ENCODE data around the gene CRHR2.

CRHR2 gene

GRCh38 chr7:30683306-30683705, 1.1 kb upstream of the CRHR2 start:
- Histone ChIP-seq H3K9me3 (replicated peaks; ENCODE audit: insufficient read depth, low read length) (no peaks in the 10 kb centered on the region), H3K79me2 (ENCODE audit: low read length) (no peaks in the 10 kb centered on the region), H3K4me3 (ENCODE audit: low read length) (no peak overlapping the region), H2AFZ (ENCODE audit: low read length) (no peak overlapping the region), H3K9ac (ENCODE audit: low read length) (no peak overlapping the region), H3K27ac (ENCODE audit: low read length) (no peak overlapping the region), H3F3A (ENCODE audit: insufficient read depth, low read length) (no peaks in the 10 kb centered on the region), H3K36me3 (replicated peaks; ENCODE audit: insufficient read depth, low read length) (no peaks in the 10 kb centered on the region), H3K4me1 (ENCODE audit: low read length) (no peaks in the 10 kb centered on the region), H3K27me3 (replicated peaks; ENCODE audit: insufficient read depth, low read length) (no peaks in the 10 kb centered on the region), H4K20me1 (ENCODE audit: insufficient read depth, low read length) (no peaks in the 10 kb centered on the region), H3K9me2 (replicated peaks; ENCODE audit: insufficient read depth, low read length) (no peaks in the 10 kb centered on the region), H3K4me2 (ENCODE audit: low read depth, low read length) (no peak overlapping the region)
- no peak for TF ChIP-seq EZH2phosphoT487 (IDR thresholded peaks at IDR 0.05; ENCODE audit: low read length)
- TF ChIP-seq EZH2 (optimal IDR thresholded peaks at IDR 0.05; ENCODE audit: low read depth, low read length): no peak
- no peak for TF ChIP-seq CTCF (IDR thresholded peaks at IDR 0.05; ENCODE audit: low read length)
- no peak for DNase-seq

GRCh38 chr7:30681815-30682211, 443 bp downstream of the CRHR2 start:
- H4K20me1 ChIP-seq (ENCODE audit: insufficient read depth, low read length): no peaks in the 10 kb centered on the region
- no peak for DNase-seq
- no peaks in the 10 kb centered on the region for H3K9me3 ChIP-seq (replicated peaks; ENCODE audit: insufficient read depth, low read length)
- TF ChIP-seq CTCF (IDR thresholded peaks at IDR 0.05; ENCODE audit: low read length) (no peak), EZH2phosphoT487 (IDR thresholded peaks at IDR 0.05; ENCODE audit: low read length) (no peak), EZH2 (optimal IDR thresholded peaks at IDR 0.05; ENCODE audit: low read depth, low read length) (no peak)
- no peaks in the 10 kb centered on the region for H3K79me2 ChIP-seq (ENCODE audit: low read length)
- H3K9me2 ChIP-seq (replicated peaks; ENCODE audit: insufficient read depth, low read length): no peaks in the 10 kb centered on the region
- H3K27me3 ChIP-seq (replicated peaks; ENCODE audit: insufficient read depth, low read length): no peaks in the 10 kb centered on the region
- no peaks in the 10 kb centered on the region for H3K4me1 ChIP-seq (ENCODE audit: low read length)
- H3K4me3 ChIP-seq (ENCODE audit: low read length): no peak overlapping the region
- no peaks in the 10 kb centered on the region for H3F3A ChIP-seq (ENCODE audit: insufficient read depth, low read length)
- H3K27ac ChIP-seq (ENCODE audit: low read length): no peak overlapping the region
- H2AFZ ChIP-seq (ENCODE audit: low read length): no peak overlapping the region
- H3K9ac ChIP-seq (ENCODE audit: low read length): no peak overlapping the region
- no peak overlapping the region for H3K4me2 ChIP-seq (ENCODE audit: low read depth, low read length)
- no peaks in the 10 kb centered on the region for H3K36me3 ChIP-seq (replicated peaks; ENCODE audit: insufficient read depth, low read length)

GRCh38 chr7:30681331-30681797, 892 bp downstream of the CRHR2 start:
- no peak overlapping the region for H3K4me3 ChIP-seq (ENCODE audit: low read length)
- H3K27me3 ChIP-seq (replicated peaks; ENCODE audit: insufficient read depth, low read length): no peaks in the 10 kb centered on the region
- no peak for TF ChIP-seq EZH2 (optimal IDR thresholded peaks at IDR 0.05; ENCODE audit: low read depth, low read length)
- no peak for TF ChIP-seq CTCF (IDR thresholded peaks at IDR 0.05; ENCODE audit: low read length)
- TF ChIP-seq EZH2phosphoT487 (IDR thresholded peaks at IDR 0.05; ENCODE audit: low read length): no peak
- H3K9ac ChIP-seq (ENCODE audit: low read length): no peak overlapping the region
- no peaks in the 10 kb centered on the region for H4K20me1 ChIP-seq (ENCODE audit: insufficient read depth, low read length)
- H3F3A ChIP-seq (ENCODE audit: insufficient read depth, low read length): no peaks in the 10 kb centered on the region
- H3K36me3 ChIP-seq (replicated peaks; ENCODE audit: insufficient read depth, low read length): no peaks in the 10 kb centered on the region
- H3K27ac ChIP-seq (ENCODE audit: low read length): no peak overlapping the region
- H3K4me2 ChIP-seq (ENCODE audit: low read depth, low read length): no peak overlapping the region
- DNase-seq: no peak
- H3K79me2 ChIP-seq (ENCODE audit: low read length): no peaks in the 10 kb centered on the region
- H3K4me1 ChIP-seq (ENCODE audit: low read length): no peaks in the 10 kb centered on the region
- no peaks in the 10 kb centered on the region for H3K9me3 ChIP-seq (replicated peaks; ENCODE audit: insufficient read depth, low read length)
- no peak overlapping the region for H2AFZ ChIP-seq (ENCODE audit: low read length)
- H3K9me2 ChIP-seq (replicated peaks; ENCODE audit: insufficient read depth, low read length): no peaks in the 10 kb centered on the region
